HEK293 (cell line): ENCODE measurements around the gene PCNX3.

ENCODE experiments used
- CTCF ChIA-PET: fragments of 350-600 bp; formaldehyde crosslinking; extraction: SDS; loops from one replicate; lab custom pipeline; 2021; ENCODE audit warnings: antibody characterized with exemption; lab: Yijun Ruan, JAX
- POLR2A ChIA-PET: fragments of 300-600 bp; formaldehyde crosslinking; extraction: SDS; loops from one replicate; lab custom pipeline; 2020; ENCODE audit warnings: antibody characterized with exemption, inconsistent platforms; lab: Yijun Ruan, JAX
- H3K27ac ChIP-seq: fragments of 200-500 bp; sonication (Bioruptor generic); 2 replicates; pipeline ENCODE4 v1.5.1; 2014; ENCODE audit warnings: low read depth, low read length, control low read depth, inconsistent platforms; ENCODE audit errors: extremely low read depth
- H3K36me3 ChIP-seq, 2 experiments: fragments of 200-500 bp in 1 of 2; sonication (Bioruptor generic) in 1 of 2; 1 replicate in 1 of 2; 2 replicates in 1 of 2; pipeline ENCODE4 v1.5.1; 2014 to 2017; ENCODE audit warnings: inconsistent platforms in 2 of 2, low read length in 2 of 2; ENCODE audit not compliant: control insufficient read depth in 2 of 2, insufficient read depth in 1 of 2
- H3K4me1 ChIP-seq: fragments of 200-500 bp; sonication (Bioruptor generic); 2 replicates; pipeline ENCODE4 v1.5.1; 2014; ENCODE audit warnings: mild to moderate bottlenecking, low read length, inconsistent platforms; ENCODE audit not compliant: control insufficient read depth, insufficient read depth
- H3K4me3 ChIP-seq: 2 replicates; pipeline ENCODE4 v1.5.1; 2011; ENCODE audit warnings: low read depth, mild to moderate bottlenecking, control low read depth, low read length, moderate library complexity
- H3K9me3 ChIP-seq: fragments of 200-500 bp; sonication (Bioruptor generic); 2 replicates; pipeline ENCODE4 v1.5.1; 2014; ENCODE audit warnings: low read depth, low read length, inconsistent platforms; ENCODE audit not compliant: control insufficient read depth, insufficient read depth
- EGR2 ChIP-seq: fragments of 450-650 bp; formaldehyde crosslinking; IDR thresholded peaks from 2 replicates; pipeline ENCODE4 v1.5.1; 2016; ENCODE audit warnings: low read depth, missing biosample characterization, missing genetic modification characterization
- GLI4 ChIP-seq: fragments of 450-650 bp; formaldehyde crosslinking; IDR thresholded peaks from 2 replicates; pipeline ENCODE4 v1.5.1; 2016; ENCODE audit warnings: missing biosample characterization, missing genetic modification characterization
- KLF8 ChIP-seq: fragments of 450-650 bp; formaldehyde crosslinking; IDR thresholded peaks from 2 replicates; pipeline ENCODE4 v1.5.1; 2016; ENCODE audit warnings: missing biosample characterization, missing genetic modification characterization
- SCRT2 ChIP-seq: fragments of 450-650 bp; formaldehyde crosslinking; IDR thresholded peaks from 2 replicates; pipeline ENCODE4 v1.5.1; 2016; ENCODE audit warnings: missing biosample characterization, missing genetic modification characterization
- SP7 ChIP-seq: fragments of 450-650 bp; formaldehyde crosslinking; IDR thresholded peaks from 2 replicates; pipeline ENCODE4 v1.5.1; 2016; ENCODE audit warnings: missing biosample characterization, missing genetic modification characterization
- WT1 ChIP-seq: fragments of 450-650 bp; formaldehyde crosslinking; IDR thresholded peaks from 2 replicates; pipeline ENCODE4 v1.5.1; 2016; ENCODE audit warnings: missing biosample characterization, missing genetic modification characterization
- ZBTB48 ChIP-seq: fragments of 450-650 bp; formaldehyde crosslinking; IDR thresholded peaks from 2 replicates; pipeline ENCODE4 v1.5.1; 2016; ENCODE audit warnings: missing biosample characterization, missing genetic modification characterization
- ZIC2 ChIP-seq: fragments of 450-650 bp; formaldehyde crosslinking; IDR thresholded peaks from 2 replicates; pipeline ENCODE4 v1.5.1; 2016; ENCODE audit warnings: missing biosample characterization, missing genetic modification characterization
- ZNF10 ChIP-seq: fragments of 450-650 bp; formaldehyde crosslinking; IDR thresholded peaks from 2 replicates; pipeline ENCODE4 v1.5.1; 2017; ENCODE audit warnings: missing biosample characterization, missing genetic modification characterization
- ZNF16 ChIP-seq: fragments of 450-650 bp; formaldehyde crosslinking; IDR thresholded peaks from 2 replicates; pipeline ENCODE4 v1.5.1; 2016; ENCODE audit warnings: low read depth, missing biosample characterization, missing genetic modification characterization
- ZNF610 ChIP-seq: fragments of 450-650 bp; formaldehyde crosslinking; IDR thresholded peaks from 2 replicates; pipeline ENCODE4 v1.5.1; 2016; ENCODE audit warnings: missing biosample characterization, missing genetic modification characterization, borderline replicate concordance
- ZNF76 ChIP-seq: fragments of 450-650 bp; formaldehyde crosslinking; IDR thresholded peaks from 2 replicates; pipeline ENCODE4; 2016; ENCODE audit warnings: low read depth, missing biosample characterization, missing genetic modification characterization, borderline replicate concordance
- ZNF792 ChIP-seq: fragments of 450-650 bp; formaldehyde crosslinking; IDR thresholded peaks from 2 replicates; pipeline ENCODE4 v1.5.1; 2016; ENCODE audit warnings: missing biosample characterization, missing genetic modification characterization
- ZNF837 ChIP-seq: fragments of 450-650 bp; formaldehyde crosslinking; IDR thresholded peaks from 2 replicates; pipeline ENCODE4 v1.5.1; 2016; ENCODE audit warnings: missing biosample characterization, missing genetic modification characterization
- TF ChIP-seq, protein P1 (sequence below): fragments of 450-650 bp; formaldehyde crosslinking; IDR thresholded peaks from 2 replicates; pipeline ENCODE4 v1.5.1; 2016; ENCODE audit warnings: missing biosample characterization, missing genetic modification characterization, borderline replicate concordance
- TF ChIP-seq, protein P2 (sequence below): fragments of 450-650 bp; formaldehyde crosslinking; IDR thresholded peaks from 2 replicates; pipeline ENCODE4 v1.5.1; 2016; ENCODE audit warnings: missing biosample characterization, missing genetic modification characterization, low read depth
- TF ChIP-seq, protein P3 (sequence below): fragments of 450-650 bp; formaldehyde crosslinking; conservative IDR thresholded peaks from 2 replicates; pipeline ENCODE4 v1.5.1; 2016; ENCODE audit warnings: low read depth, missing biosample characterization, missing genetic modification characterization

The PCNX3 gene

DNA sequence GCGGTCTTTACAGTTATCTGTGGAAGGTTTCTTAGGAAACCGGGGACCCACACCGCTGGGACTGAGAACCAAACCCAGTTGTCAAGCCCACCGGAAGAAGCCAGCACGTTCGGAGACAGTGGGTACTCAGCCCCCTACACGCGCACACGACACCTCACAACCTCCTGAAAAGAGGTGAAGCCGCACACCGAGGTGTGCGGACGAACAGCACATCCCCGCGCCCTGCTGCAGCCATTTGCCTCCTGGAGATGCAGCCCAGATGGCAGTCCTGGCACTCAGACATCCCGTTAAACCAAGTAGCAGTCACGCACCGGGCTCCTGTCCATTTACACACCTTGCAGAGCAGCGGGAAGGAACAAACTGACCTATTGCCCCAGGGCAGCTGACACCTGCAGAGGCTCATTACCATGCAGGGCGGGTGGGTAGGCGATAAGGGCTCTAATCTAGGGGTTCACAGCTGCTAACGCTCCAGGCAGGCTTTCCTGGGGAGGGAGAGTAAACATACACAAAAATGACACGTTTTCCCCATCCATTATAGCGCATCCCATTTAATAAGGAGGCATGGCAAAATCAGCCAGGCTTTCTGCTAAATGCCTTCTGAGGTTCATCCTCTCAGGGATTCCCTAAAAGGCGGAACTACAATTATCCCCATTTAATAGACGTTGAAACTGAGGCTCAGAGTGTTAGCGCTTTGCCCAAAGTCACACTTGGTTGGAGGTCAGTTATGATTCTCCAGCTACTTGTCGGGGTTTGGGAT lies 40.6 kb upstream of the PCNX3 start:
- TF ChIP-seq, protein P1, sequence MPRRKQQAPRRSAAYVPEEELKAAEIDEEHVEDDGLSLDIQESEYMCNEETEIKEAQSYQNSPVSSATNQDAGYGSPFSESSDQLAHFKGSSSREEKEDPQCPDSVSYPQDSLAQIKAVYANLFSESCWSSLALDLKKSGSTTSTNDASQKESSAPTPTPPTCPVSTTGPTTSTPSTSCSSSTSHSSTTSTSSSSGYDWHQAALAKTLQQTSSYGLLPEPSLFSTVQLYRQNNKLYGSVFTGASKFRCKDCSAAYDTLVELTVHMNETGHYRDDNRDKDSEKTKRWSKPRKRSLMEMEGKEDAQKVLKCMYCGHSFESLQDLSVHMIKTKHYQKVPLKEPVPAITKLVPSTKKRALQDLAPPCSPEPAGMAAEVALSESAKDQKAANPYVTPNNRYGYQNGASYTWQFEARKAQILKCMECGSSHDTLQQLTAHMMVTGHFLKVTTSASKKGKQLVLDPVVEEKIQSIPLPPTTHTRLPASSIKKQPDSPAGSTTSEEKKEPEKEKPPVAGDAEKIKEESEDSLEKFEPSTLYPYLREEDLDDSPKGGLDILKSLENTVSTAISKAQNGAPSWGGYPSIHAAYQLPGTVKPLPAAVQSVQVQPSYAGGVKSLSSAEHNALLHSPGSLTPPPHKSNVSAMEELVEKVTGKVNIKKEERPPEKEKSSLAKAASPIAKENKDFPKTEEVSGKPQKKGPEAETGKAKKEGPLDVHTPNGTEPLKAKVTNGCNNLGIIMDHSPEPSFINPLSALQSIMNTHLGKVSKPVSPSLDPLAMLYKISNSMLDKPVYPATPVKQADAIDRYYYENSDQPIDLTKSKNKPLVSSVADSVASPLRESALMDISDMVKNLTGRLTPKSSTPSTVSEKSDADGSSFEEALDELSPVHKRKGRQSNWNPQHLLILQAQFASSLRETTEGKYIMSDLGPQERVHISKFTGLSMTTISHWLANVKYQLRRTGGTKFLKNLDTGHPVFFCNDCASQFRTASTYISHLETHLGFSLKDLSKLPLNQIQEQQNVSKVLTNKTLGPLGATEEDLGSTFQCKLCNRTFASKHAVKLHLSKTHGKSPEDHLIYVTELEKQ, result no peak
- no peak for TF ChIP-seq ZNF837 (tag by site-specific recombination)
- TF ChIP-seq KLF8 (tag by site-specific recombination), result 0 out of 2 replicates have a peak, but pooled peaks have one; percentile 31
- TF ChIP-seq EGR2, result no peak
- TF ChIP-seq ZBTB48 (tag by site-specific recombination), result no peak
- TF ChIP-seq ZNF76 (tag by site-specific recombination), result no peak
- TF ChIP-seq SP7 (tag by site-specific recombination), result peak; percentile 19; the same call in 1 of the 2 replicates
- no peak for TF ChIP-seq ZNF16 (tag by site-specific recombination)
- TF ChIP-seq ZIC2 (tag by site-specific recombination), result peak; percentile 82
- TF ChIP-seq SCRT2 (tag by site-specific recombination), result no peak
- no peak for TF ChIP-seq GLI4 (tag by site-specific recombination)
- TF ChIP-seq ZNF792, result no peak
- no peak for TF ChIP-seq ZNF610 (tag by site-specific recombination)
- TF ChIP-seq, protein P2, sequence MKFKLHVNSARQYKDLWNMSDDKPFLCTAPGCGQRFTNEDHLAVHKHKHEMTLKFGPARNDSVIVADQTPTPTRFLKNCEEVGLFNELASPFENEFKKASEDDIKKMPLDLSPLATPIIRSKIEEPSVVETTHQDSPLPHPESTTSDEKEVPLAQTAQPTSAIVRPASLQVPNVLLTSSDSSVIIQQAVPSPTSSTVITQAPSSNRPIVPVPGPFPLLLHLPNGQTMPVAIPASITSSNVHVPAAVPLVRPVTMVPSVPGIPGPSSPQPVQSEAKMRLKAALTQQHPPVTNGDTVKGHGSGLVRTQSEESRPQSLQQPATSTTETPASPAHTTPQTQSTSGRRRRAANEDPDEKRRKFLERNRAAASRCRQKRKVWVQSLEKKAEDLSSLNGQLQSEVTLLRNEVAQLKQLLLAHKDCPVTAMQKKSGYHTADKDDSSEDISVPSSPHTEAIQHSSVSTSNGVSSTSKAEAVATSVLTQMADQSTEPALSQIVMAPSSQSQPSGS (tag by site-specific recombination), result no peak
- TF ChIP-seq WT1 (tag by site-specific recombination), result 0 out of 2 replicates have a peak, but pooled peaks have one; percentile 28
- TF ChIP-seq, protein P3, sequence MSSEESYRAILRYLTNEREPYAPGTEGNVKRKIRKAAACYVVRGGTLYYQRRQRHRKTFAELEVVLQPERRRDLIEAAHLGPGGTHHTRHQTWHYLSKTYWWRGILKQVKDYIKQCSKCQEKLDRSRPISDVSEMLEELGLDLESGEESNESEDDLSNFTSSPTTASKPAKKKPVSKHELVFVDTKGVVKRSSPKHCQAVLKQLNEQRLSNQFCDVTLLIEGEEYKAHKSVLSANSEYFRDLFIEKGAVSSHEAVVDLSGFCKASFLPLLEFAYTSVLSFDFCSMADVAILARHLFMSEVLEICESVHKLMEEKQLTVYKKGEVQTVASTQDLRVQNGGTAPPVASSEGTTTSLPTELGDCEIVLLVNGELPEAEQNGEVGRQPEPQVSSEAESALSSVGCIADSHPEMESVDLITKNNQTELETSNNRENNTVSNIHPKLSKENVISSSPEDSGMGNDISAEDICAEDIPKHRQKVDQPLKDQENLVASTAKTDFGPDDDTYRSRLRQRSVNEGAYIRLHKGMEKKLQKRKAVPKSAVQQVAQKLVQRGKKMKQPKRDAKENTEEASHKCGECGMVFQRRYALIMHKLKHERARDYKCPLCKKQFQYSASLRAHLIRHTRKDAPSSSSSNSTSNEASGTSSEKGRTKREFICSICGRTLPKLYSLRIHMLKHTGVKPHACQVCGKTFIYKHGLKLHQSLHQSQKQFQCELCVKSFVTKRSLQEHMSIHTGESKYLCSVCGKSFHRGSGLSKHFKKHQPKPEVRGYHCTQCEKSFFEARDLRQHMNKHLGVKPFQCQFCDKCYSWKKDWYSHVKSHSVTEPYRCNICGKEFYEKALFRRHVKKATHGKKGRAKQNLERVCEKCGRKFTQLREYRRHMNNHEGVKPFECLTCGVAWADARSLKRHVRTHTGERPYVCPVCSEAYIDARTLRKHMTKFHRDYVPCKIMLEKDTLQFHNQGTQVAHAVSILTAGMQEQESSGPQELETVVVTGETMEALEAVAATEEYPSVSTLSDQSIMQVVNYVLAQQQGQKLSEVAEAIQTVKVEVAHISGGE (tag by site-specific recombination), result no peak
- no peak for TF ChIP-seq ZNF10 (tag by site-specific recombination)
- ChIA-PET POLR2A (interaction anchor here (0.7 to 1.3 kb wide), 7 partner anchors 11 to 282 kb away, joined by 3 to 5 read pairs (median 3); partner anchors contain the start of genes PCNX3 and SIPA1), CTCF (interaction anchor here (0.5 to 3.5 kb wide), 9 partner anchors 14 to 466 kb away, joined by 3 to 28 read pairs (median 4); no protein-coding TSS in a partner anchor)
- Histone ChIP-seq H3K27ac (no peak overlapping the region; the same call in 1 of the 2 replicates), H3K4me1 (peaks cover 17% of the 10 kb centered on the region; the same call in 1 of the 2 replicates), H3K4me3 (peak overlapping the region; percentile 39), H3K36me3 (peaks cover 0 to 10% of the 10 kb centered on the region in 2 experiments; a peak in 1 of 3 replicates), H3K9me3 (no peaks in the 10 kb centered on the region)
